ENCODE measurements around the gene ZNF37A. TPM values are rescaled to one million over a fixed set of nuclear protein-coding genes. Genes with fewer than 3 reads are reported as not detected.

ZNF37A gene
- total RNA-seq, 1 donor from 2014 or later: 24.8 TPM

GRCh38 chr10:38157270-38157685 is 63.1 kb downstream of the ZNF37A start:
- no peaks in the 10 kb centered on the region for H3K4me1 Mint-ChIP-seq
- peaks cover 61% of the 10 kb centered on the region for H3K9me3 Mint-ChIP-seq
- DNase-seq (ENCODE audit: low spot score in 2 of 2, unreplicated experiment in 2 of 2): no peak
- no peak overlapping the region for H3K4me3 Mint-ChIP-seq
- H3K27ac Mint-ChIP-seq: no peak overlapping the region
- H3K36me3 Mint-ChIP-seq: peaks cover 6% of the 10 kb centered on the region
- no peaks in the 10 kb centered on the region for H3K27me3 Mint-ChIP-seq (ENCODE audit: low read depth)
- TF ChIP-seq CTCF (IDR thresholded peaks at IDR 0.05; ENCODE audit: unreplicated experiment): no peak

- no peaks in the 10 kb centered on the region for H3K27me3 Mint-ChIP-seq (ENCODE audit: low read depth)
- TF ChIP-seq CTCF (IDR thresholded peaks at IDR 0.05; ENCODE audit: unreplicated experiment): no peak
- peaks cover 65% of the 10 kb centered on the region for H3K9me3 Mint-ChIP-seq
- H3K4me1 Mint-ChIP-seq: no peaks in the 10 kb centered on the region
- DNase-seq (ENCODE audit: low spot score in 2 of 2, unreplicated experiment in 2 of 2): no peak
- H3K36me3 Mint-ChIP-seq: peaks cover 6% of the 10 kb centered on the region
- H3K27ac Mint-ChIP-seq: no peak overlapping the region
- no peak overlapping the region for H3K4me3 Mint-ChIP-seq
Measured at GRCh38 chr10:38159004-38159403, 64.9 kb downstream of the ZNF37A start.

- no peak for DNase-seq (ENCODE audit: low spot score in 2 of 2, unreplicated experiment in 2 of 2)
- Mint-ChIP-seq H3K36me3 (peaks cover 3% of the 10 kb centered on the region), H3K4me3 (no peak overlapping the region), H3K4me1 (no peaks in the 10 kb centered on the region), H3K27ac (no peak overlapping the region), H3K9me3 (peaks cover 76% of the 10 kb centered on the region), H3K27me3 (ENCODE audit: low read depth) (no peaks in the 10 kb centered on the region)
- no peak for TF ChIP-seq CTCF (IDR thresholded peaks at IDR 0.05; ENCODE audit: unreplicated experiment)
Measured at GRCh38 chr10:38163617-38164016, 69.5 kb downstream of the ZNF37A start.

- Mint-ChIP-seq H3K27me3 (ENCODE audit: low read depth) (no peaks in the 10 kb centered on the region), H3K4me3 (no peak overlapping the region), H3K27ac (no peak overlapping the region), H3K4me1 (no peaks in the 10 kb centered on the region), H3K9me3 (peaks cover 77% of the 10 kb centered on the region), H3K36me3 (no peaks in the 10 kb centered on the region)
- TF ChIP-seq CTCF (IDR thresholded peaks at IDR 0.05; ENCODE audit: unreplicated experiment): no peak
- DNase-seq (ENCODE audit: low spot score in 2 of 2, unreplicated experiment in 2 of 2): no peak
Measured at GRCh38 chr10:38174336-38174735, 80.2 kb downstream of the ZNF37A start.

- no peak for TF ChIP-seq CTCF (IDR thresholded peaks at IDR 0.05; ENCODE audit: unreplicated experiment)
- H3K9me3 Mint-ChIP-seq: peaks cover 76% of the 10 kb centered on the region
- no peak overlapping the region for H3K27ac Mint-ChIP-seq
- no peak for DNase-seq (ENCODE audit: low spot score in 2 of 2, unreplicated experiment in 2 of 2)
- H3K36me3 Mint-ChIP-seq: no peaks in the 10 kb centered on the region
- no peak overlapping the region for H3K4me3 Mint-ChIP-seq
- H3K27me3 Mint-ChIP-seq (ENCODE audit: low read depth): no peaks in the 10 kb centered on the region
- H3K4me1 Mint-ChIP-seq: no peaks in the 10 kb centered on the region
Measured at GRCh38 chr10:38184477-38184876, 90.3 kb downstream of the ZNF37A start.

Other genes with a start within 250 kb of the ZNF37A start
- 14.5 to 16.3 TPM (median 15.8 TPM) in 3 replicates for gene ZNF248, start 236.7 kb upstream of the ZNF37A start, total RNA-seq
- gene ZNF25, start 117.7 kb upstream of the ZNF37A start, total RNA-seq: 12.3 to 12.7 TPM (median 12.5 TPM) in 3 replicates
- 35.9 to 37.5 TPM (median 36.1 TPM) in 3 replicates for gene ZNF33A, start 83.7 kb upstream of the ZNF37A start, total RNA-seq